Activated CD8-positive, alpha-beta T cell treated with anti-CD3 and anti-CD28 coated beads for 36 hours (primary cell): Measurements from ENCODE around the gene DEK. TPM values are rescaled to one million over a fixed set of nuclear protein-coding genes. Genes with fewer than 3 reads are reported as not detected.
A peak's percentile ranks its signal among the peaks of the same experiment; 100 is the strongest.

ENCODE experiments used
- ATAC-seq: fragments of 200-7000 bp; cut with Tn5 transposase; one replicate; pipeline ENCODE4 v1.10.0; 2021; ENCODE audit warnings: mild to moderate bottlenecking, moderate library complexity
- CTCF ChIA-PET: fragments of 350-600 bp; sonication (Branson Sonifier 250); formaldehyde crosslinking; loops from one replicate; lab custom pipeline; 2021; ENCODE audit warnings: antibody characterized with exemption; lab: Charles Lee
- POLR2A ChIA-PET: fragments of 350-600 bp; sonication (Branson Sonifier 250); formaldehyde crosslinking; loops from one replicate; lab custom pipeline; 2021; ENCODE audit warnings: antibody characterized with exemption; lab: Charles Lee
- DNase-seq: peaks from one replicate; pipeline ENCODE4 v3.0.0-alpha.2; 2020
- H3K27ac Mint-ChIP-seq: one replicate; pipeline ENCODE4 v1.8.0; 2021; ENCODE audit warnings: mild to moderate bottlenecking, mixed read lengths
- H3K27me3 Mint-ChIP-seq: one replicate; pipeline ENCODE4 v1.8.0; 2021; ENCODE audit warnings: mixed read lengths
- H3K36me3 Mint-ChIP-seq: one replicate; pipeline ENCODE4 v1.8.0; 2021; ENCODE audit warnings: low read depth, mixed read lengths
- H3K4me1 Mint-ChIP-seq: one replicate; pipeline ENCODE4 v1.8.0; 2021; ENCODE audit warnings: low read depth, mixed read lengths
- H3K4me3 Mint-ChIP-seq: one replicate; pipeline ENCODE4 v1.8.0; 2021; ENCODE audit warnings: mild to moderate bottlenecking, moderate library complexity, mixed read lengths
- H3K9me3 Mint-ChIP-seq: one replicate; pipeline ENCODE4 v1.8.0; 2021; ENCODE audit warnings: mixed read lengths
- CTCF ChIP-seq: fragments of 200-600 bp; IDR thresholded peaks from one replicate; pipeline ENCODE4 v1.8.0; 2022; ENCODE audit warnings: antibody characterized with exemption, mild to moderate bottlenecking
- intact Hi-C: fragments of 100-400 bp; cut with micrococcal nuclease; formaldehyde crosslinking; loops from one replicate; pipeline ENCODE4 v1.10.0; 2022
- total RNA-seq, 2 experiments: library from RNA; stranded (reverse); gene quantifications; one replicate each; pipeline ENCODE4 v1.2.3, GENCODE V29; 2021

DEK gene
- total RNA-seq, 2 experiments from 2014 or later, result 185 to 191 TPM

- intact Hi-C loops, result loop anchor here (5.0 kb wide), 1 partner anchor 103 kb away; the partner anchor contains the start of genes KDM1B and TPMT
- no peaks in the 10 kb centered on the region for H3K27me3 Mint-ChIP-seq
- H3K4me3 Mint-ChIP-seq, result peak overlapping the region; percentile 90
- DNase-seq (no peak), ATAC-seq (no peak)
- ChIA-PET CTCF (interaction anchor here (1.0 kb wide), 1 partner anchor 13 kb away, joined by 3 read pairs; no protein-coding TSS in a partner anchor), POLR2A (interaction anchor here (1.2 to 1.8 kb wide), 2 partner anchors 9 to 13 kb away, joined by 7 to 10 read pairs; no protein-coding TSS in a partner anchor)
- peak overlapping the region; percentile 69 for H3K27ac Mint-ChIP-seq
- TF ChIP-seq CTCF, result no peak
- peaks cover 40% of the 10 kb centered on the region for H3K4me1 Mint-ChIP-seq
- peaks cover 74% of the 10 kb centered on the region for H3K36me3 Mint-ChIP-seq
- H3K9me3 Mint-ChIP-seq, result no peaks in the 10 kb centered on the region
These were observed 4.5 kb downstream of the DEK start for GRCh38 chr6:18259675-18260447.

- H3K4me1 Mint-ChIP-seq, result peaks cover 23% of the 10 kb centered on the region
- ChIA-PET CTCF (no interaction called here), POLR2A (interaction anchor here (0.9 to 1.6 kb wide), 3 partner anchors 8 to 13 kb away, joined by 3 to 5 read pairs (median 4); no protein-coding TSS in a partner anchor)
- H3K4me3 Mint-ChIP-seq, result no peak overlapping the region
- H3K27me3 Mint-ChIP-seq, result no peaks in the 10 kb centered on the region
- H3K9me3 Mint-ChIP-seq, result no peaks in the 10 kb centered on the region
- intact Hi-C loops, result no loop called here
- H3K36me3 Mint-ChIP-seq, result peaks cover 64% of the 10 kb centered on the region
- DNase-seq (no peak), ATAC-seq (no peak)
- H3K27ac Mint-ChIP-seq, result no peak overlapping the region
- no peak for TF ChIP-seq CTCF
These were observed 9.5 kb downstream of the DEK start for GRCh38 chr6:18254793-18255192.

- TF ChIP-seq CTCF, result no peak
- intact Hi-C loops, result no loop called here
- ATAC-seq, result no peak
- Mint-ChIP-seq H3K27me3 (no peaks in the 10 kb centered on the region), H3K27ac (no peak overlapping the region), H3K4me3 (no peak overlapping the region), H3K9me3 (no peaks in the 10 kb centered on the region), H3K36me3 (peaks cover 66% of the 10 kb centered on the region), H3K4me1 (peaks cover 17% of the 10 kb centered on the region)
- CTCF ChIA-PET, result no interaction called here
- DNase-seq, result no peak
- POLR2A ChIA-PET, result interaction anchor here (1.2 to 1.6 kb wide), 2 partner anchors 9 to 12 kb away, joined by 4 to 5 read pairs; no protein-coding TSS in a partner anchor
These were observed 10.7 kb downstream of the DEK start for GRCh38 chr6:18253635-18254034.

GRCh38 chr6:18249271-18249670 lies 15.1 kb downstream of the DEK start:
- DNase-seq (no peak), ATAC-seq (no peak)
- H3K36me3 Mint-ChIP-seq, result peaks cover 75% of the 10 kb centered on the region
- ChIA-PET CTCF (no interaction called here), POLR2A (interaction anchor here (1.2 to 2.1 kb wide), 2 partner anchors 12 to 15 kb away, joined by 6 to 9 read pairs; partner anchors contain the start of gene DEK)
- H3K4me1 Mint-ChIP-seq, result peaks cover 38% of the 10 kb centered on the region
- H3K4me3 Mint-ChIP-seq, result no peak overlapping the region
- H3K27ac Mint-ChIP-seq, result no peak overlapping the region
- intact Hi-C loops, result no loop called here
- H3K9me3 Mint-ChIP-seq, result peaks cover 4% of the 10 kb centered on the region
- TF ChIP-seq CTCF, result no peak
- H3K27me3 Mint-ChIP-seq, result no peaks in the 10 kb centered on the region

- ATAC-seq (no peak), DNase-seq (no peak)
- no peak for TF ChIP-seq CTCF
- no peak overlapping the region for H3K27ac Mint-ChIP-seq
- peaks cover 42% of the 10 kb centered on the region for H3K4me1 Mint-ChIP-seq
- peaks cover 4% of the 10 kb centered on the region for H3K9me3 Mint-ChIP-seq
- no peaks in the 10 kb centered on the region for H3K27me3 Mint-ChIP-seq
- H3K4me3 Mint-ChIP-seq, result no peak overlapping the region
- intact Hi-C loops, result no loop called here
- ChIA-PET POLR2A (interaction anchor here (1.2 to 2.1 kb wide), 2 partner anchors 12 to 15 kb away, joined by 6 to 9 read pairs; partner anchors contain the start of gene DEK), CTCF (no interaction called here)
- peaks cover 80% of the 10 kb centered on the region for H3K36me3 Mint-ChIP-seq
These were observed 15.6 kb downstream of the DEK start for GRCh38 chr6:18248698-18249097.
